Liver (tissue), 9 donors: ENCODE results near the gene ITGB6. TPM values are rescaled to one million over a fixed set of nuclear protein-coding genes. Genes with fewer than 3 reads are reported as not detected.

ENCODE experiments used
- DNase-seq: peaks from one replicate; pipeline ENCODE4 v3.0.0-alpha.2; 2017; ENCODE audit warnings: low spot score
- H3K27ac ChIP-seq, 2 donors: one replicate each; pipeline ENCODE4 v1.7.0; 2013; ENCODE audit warnings: inconsistent platforms in 2 of 2, low read length in 2 of 2, control low read depth in 1 of 2, low read depth in 1 of 2, mild to moderate bottlenecking in 1 of 2
- H3K27me3 ChIP-seq, 4 donors: one replicate each; pipeline versions ENCODE4 v1.6.1 to v1.7.0; 2013; ENCODE audit warnings: low read length in 3 of 4, inconsistent platforms in 1 of 4, mild to moderate bottlenecking in 1 of 4, moderate library complexity in 1 of 4; ENCODE audit not compliant: control insufficient read depth in 4 of 4, insufficient read depth in 4 of 4
- H3K36me3 ChIP-seq, 4 donors: one replicate each; pipeline versions ENCODE4 v1.6.1 to v1.7.0; 2013; ENCODE audit warnings: low read length in 3 of 4, mild to moderate bottlenecking in 3 of 4, low read depth in 1 of 4, moderate library complexity in 1 of 4; ENCODE audit not compliant: control insufficient read depth in 4 of 4, insufficient read depth in 3 of 4
- H3K4me1 ChIP-seq, 4 donors: one replicate each; pipeline versions ENCODE4 v1.6.1 to v1.7.0; 2013; ENCODE audit warnings: low read length in 3 of 4, mild to moderate bottlenecking in 3 of 4, moderate library complexity in 1 of 4; ENCODE audit not compliant: control insufficient read depth in 4 of 4, insufficient read depth in 4 of 4
- H3K4me3 ChIP-seq, 3 donors: one replicate each; pipeline versions ENCODE4 v1.6.1 to v1.7.0; 2013; ENCODE audit warnings: low read length in 3 of 3, control low read depth in 1 of 3, low read depth in 1 of 3, mild to moderate bottlenecking in 1 of 3
- H3K9ac ChIP-seq, 2 donors: one replicate each; pipeline ENCODE4 v1.7.0; 2013; ENCODE audit warnings: low read length in 2 of 2, mild to moderate bottlenecking in 2 of 2, moderate library complexity in 2 of 2, control low read depth in 1 of 2, low read depth in 1 of 2
- H3K9me3 ChIP-seq, 4 donors: one replicate each; pipeline versions ENCODE4 v1.6.1 to v1.7.0; 2013; ENCODE audit warnings: low read length in 3 of 4; ENCODE audit not compliant: control insufficient read depth in 4 of 4
- ATF3 ChIP-seq: IDR thresholded peaks from 2 replicates; pipeline ENCODE4 v1.6.1; 2016; ENCODE audit warnings: antibody characterized with exemption
- CTCF ChIP-seq: fragments of 150-350 bp; IDR thresholded peaks from 2 replicates; pipeline ENCODE4 v1.5.1; 2017; ENCODE audit warnings: improper control_type of control experiment, low read depth, low read length; ENCODE audit not compliant: missing input control
- EGR1 ChIP-seq, 2 donors: IDR thresholded peaks; 2 replicates each; pipeline ENCODE4 v1.6.1; 2016 to 2018; ENCODE audit warnings: antibody characterized with exemption in 2 of 2, low read depth in 2 of 2
- FOXA1 ChIP-seq: IDR thresholded peaks from 2 replicates; pipeline ENCODE4 v1.6.1; 2016; ENCODE audit warnings: antibody characterized with exemption
- FOXA2 ChIP-seq: IDR thresholded peaks from 2 replicates; pipeline ENCODE4 v1.6.1; 2016; ENCODE audit warnings: antibody characterized with exemption
- GABPA ChIP-seq, 2 donors: IDR thresholded peaks in 1 of 2; conservative IDR thresholded peaks in 1 of 2; 2 replicates each; pipeline ENCODE4 v1.6.1; 2016; ENCODE audit warnings: antibody characterized with exemption in 2 of 2, mild to moderate bottlenecking in 1 of 2, moderate library complexity in 1 of 2
- HNF4A ChIP-seq, 2 donors: conservative IDR thresholded peaks; 2 replicates each; pipeline ENCODE4 v1.6.1; 2016; ENCODE audit warnings: antibody characterized with exemption in 2 of 2, mild to moderate bottlenecking in 2 of 2
- HNF4G ChIP-seq: IDR thresholded peaks from 2 replicates; pipeline ENCODE4 v1.6.1; 2016; ENCODE audit warnings: antibody characterized with exemption
- JUND ChIP-seq, 2 donors: IDR thresholded peaks; 2 replicates each; pipeline ENCODE4 v1.6.1; 2016; ENCODE audit warnings: antibody characterized with exemption in 2 of 2
- MAX ChIP-seq: IDR thresholded peaks from 2 replicates; pipeline ENCODE4 v1.6.1; 2016; ENCODE audit warnings: antibody characterized with exemption
- NR2F2 ChIP-seq: IDR thresholded peaks from 2 replicates; pipeline ENCODE4 v1.6.1; 2016; ENCODE audit warnings: antibody characterized with exemption
- RAD21 ChIP-seq, 2 donors: IDR thresholded peaks; 2 replicates each; pipeline ENCODE4 v1.6.1; 2016; ENCODE audit warnings: antibody characterized with exemption in 2 of 2, mild to moderate bottlenecking in 2 of 2
- REST ChIP-seq: IDR thresholded peaks from 2 replicates; pipeline ENCODE4 v1.6.1; 2016; ENCODE audit warnings: antibody characterized with exemption, mild to moderate bottlenecking
- RXRA ChIP-seq, 2 donors: IDR thresholded peaks; 2 replicates each; pipeline ENCODE4 v1.6.1; 2017 to 2018; ENCODE audit warnings: antibody characterized with exemption in 2 of 2, mild to moderate bottlenecking in 1 of 2
- SP1 ChIP-seq: IDR thresholded peaks from 2 replicates; pipeline ENCODE4 v1.6.1; 2018; ENCODE audit warnings: antibody characterized with exemption, mild to moderate bottlenecking
- TAF1 ChIP-seq: conservative IDR thresholded peaks from 2 replicates; pipeline ENCODE4 v1.6.1; 2016; ENCODE audit warnings: antibody characterized with exemption, mild to moderate bottlenecking
- YY1 ChIP-seq: IDR thresholded peaks from 2 replicates; pipeline ENCODE4 v1.6.1; 2016; ENCODE audit warnings: antibody characterized with exemption, mild to moderate bottlenecking
- ZBTB33 ChIP-seq: IDR thresholded peaks from 2 replicates; pipeline ENCODE4 v1.6.1; 2016; ENCODE audit warnings: antibody characterized with exemption
- WGBS: extraction: QIAGEN DNeasy Blood & Tissue Kit; methylation state at CpG from one replicate; pipeline ENCODE4 v1.1.7; 2013; 5-methylcytosine and 5-hydroxymethylcytosine counted together
- polyA plus RNA-seq, 2 donors: library from polyadenylated mRNA; stranded (reverse) in 1 of 2; unstranded in 1 of 2; fragments of 200-250 nt in 1 of 2; fragments of >200 nt in 1 of 2; fragmentation: Nextera tagmentation in 1 of 2; extraction: Ambion mirVana in 1 of 2; gene quantifications; one replicate each; pipeline versions ENCODE4 v1.2.1 to v1.2.3, GENCODE V29; 2013 to 2015
- total RNA-seq, 2 donors: library from RNA; depleted of rRNA; stranded (reverse); fragments of >200 nt; gene quantifications; one replicate each; pipeline ENCODE4 v1.2.3, GENCODE V29; 2014
- donor health status: healthy.
- donor health status: healthy.
- donor health status: healthy.
- donor health status: healthy.
- donor health status: healthy.

ITGB6 gene
- total and polyA plus RNA-seq, 4 donors = 0.03 to 0.10 (median 0.08) TPM; not detected in 1

- DNase-seq = no peak
- 94% methylated on average over 3 of the region's 3 CpGs for WGBS
- no peaks in the 10 kb centered on the region for H3K27me3 ChIP-seq
- no peak overlapping the region for H3K27ac ChIP-seq
- peaks cover 0 to 3% (median 0%) of the 10 kb centered on the region in 4 donors for H3K9me3 ChIP-seq
- H3K4me3 ChIP-seq = no peak overlapping the region
- no peak for TF ChIP-seq GABPA (IDR thresholded peaks at IDR 0.05 in 1 of 2, conservative IDR thresholded peaks at IDR 0.05 in 1 of 2)
- no peak for TF ChIP-seq NR2F2
- TF ChIP-seq RXRA (IDR thresholded peaks at IDR 0.05) = no peak
- no peak for TF ChIP-seq YY1
- TF ChIP-seq JUND (IDR thresholded peaks at IDR 0.05) = no peak
- no peak for TF ChIP-seq TAF1
- no peak for TF ChIP-seq HNF4G
- TF ChIP-seq ATF3 = no peak
- no peak for TF ChIP-seq EGR1 (IDR thresholded peaks at IDR 0.05; ENCODE audit: low read depth in 2 of 2)
- no peak for TF ChIP-seq HNF4A (conservative IDR thresholded peaks at IDR 0.05)
- no peak for TF ChIP-seq SP1
- no peak for TF ChIP-seq ZBTB33
- TF ChIP-seq FOXA2 = no peak
- no peak for TF ChIP-seq REST
- TF ChIP-seq CTCF = no peak
- no peak for TF ChIP-seq RAD21 (IDR thresholded peaks at IDR 0.05)
- TF ChIP-seq FOXA1 = no peak
- no peak for TF ChIP-seq MAX
- H3K9ac ChIP-seq = no peak overlapping the region
- H3K4me1 ChIP-seq = no peaks in the 10 kb centered on the region
- no peaks in the 10 kb centered on the region for H3K36me3 ChIP-seq
Measured at GRCh38 chr2:160224507-160224906, 24.4 kb upstream of the ITGB6 start.
